HepG2 (cell line): ENCODE data around the gene CUL7. TPM values are rescaled to one million over a fixed set of nuclear protein-coding genes. Genes with fewer than 3 reads are reported as not detected.

Source experiments
- ATAC-seq: fragments of 200-7000 bp; cut with Tn5 transposase; 3 replicates; pipeline ENCODE4 v1.9.1; 2020; ENCODE audit warnings: mild to moderate bottlenecking, moderate library complexity
- BruUV-seq: library from RNA; stranded (reverse); fragments of 400-500 nt; replicated peaks from 2 replicates; lab custom pipeline; 2021; lab: Mats Ljungman, UMichigan
- CTCF ChIA-PET: fragments of 300-600 bp; formaldehyde crosslinking; extraction: SDS; loops from one replicate; lab custom pipeline; 2021; ENCODE audit warnings: low total read pairs, inconsistent platforms, low intra/inter-chr PET ratio; lab: Yijun Ruan, JAX
- POLR2A ChIA-PET: fragments of 350-600 bp; sonication (Branson Sonifier 250); formaldehyde crosslinking; loops from one replicate; lab custom pipeline; 2020; ENCODE audit warnings: antibody characterized with exemption, inconsistent platforms; lab: Yijun Ruan, JAX
- DNase-seq: peaks from one replicate; pipeline ENCODE4 v3.0.0-alpha.2; 2015; ENCODE audit warnings: low spot score
- FAIRE-seq: peaks from 3 replicates; lab custom pipeline; 2011; peaks lifted over from hg19 to GRCh38; lab: Jason Lieb, UNC
- H2AFZ ChIP-seq: one replicate; pipeline ENCODE4 v1.6.1; 2011; ENCODE audit warnings: low read length, inconsistent platforms
- H3K27ac ChIP-seq: fragments of 300-600 bp; 3 replicates; pipeline ENCODE4 v1.8.0; 2011; ENCODE audit warnings: mixed run types, mild to moderate bottlenecking, mixed read lengths, low read length, inconsistent platforms; ENCODE audit not compliant: insufficient read depth; ENCODE audit errors: extremely low read length
- H3K27me3 ChIP-seq, 2 experiments: fragments of 200-600 bp in 1 of 2; 2 replicates in 1 of 2; 3 replicates in 1 of 2; pipeline versions ENCODE4 v1.6.0 to v1.8.0; 2011; ENCODE audit warnings: low read length in 2 of 2, mild to moderate bottlenecking in 2 of 2, moderate library complexity in 2 of 2, inconsistent platforms in 1 of 2; ENCODE audit not compliant: insufficient read depth in 2 of 2, control insufficient read depth in 1 of 2
- H3K36me3 ChIP-seq, 2 experiments: fragments of 200-600 bp in 1 of 2; replicated peaks in 1 of 2; 2 replicates in 1 of 2; 3 replicates in 1 of 2; pipeline versions ENCODE4 v1.5.1 to v1.8.0; 2011; ENCODE audit warnings: low read length in 2 of 2, inconsistent platforms in 1 of 2; ENCODE audit not compliant: insufficient read depth in 2 of 2, control insufficient read depth in 1 of 2
- H3K4me1 ChIP-seq: 2 replicates; pipeline ENCODE4 v1.5.1; 2012; ENCODE audit warnings: low read length, inconsistent platforms; ENCODE audit not compliant: insufficient read depth
- H3K4me2 ChIP-seq: 2 replicates; pipeline ENCODE4 v1.6.0; 2011; ENCODE audit warnings: low read depth, low read length, inconsistent platforms
- H3K4me3 ChIP-seq, 3 experiments: fragments of 200-600 bp in 1 of 3; sonication (generic), shearing (Covaris generic) in 1 of 3; replicated peaks in 1 of 3; 2 replicates each; pipeline ENCODE4 v1.5.1; 2011 to 2016; ENCODE audit warnings: low read length in 3 of 3, inconsistent platforms in 2 of 3, low read depth in 2 of 3, mild to moderate bottlenecking in 2 of 3, control low read depth in 1 of 3, mixed read lengths in 1 of 3; ENCODE audit not compliant: insufficient read depth in 1 of 3
- H3K79me2 ChIP-seq: one replicate; pipeline ENCODE4 v1.6.1; 2011; ENCODE audit warnings: low read length, inconsistent platforms; ENCODE audit not compliant: insufficient read depth
- H3K9ac ChIP-seq: 2 replicates; pipeline ENCODE4 v1.6.0; 2011; ENCODE audit warnings: mild to moderate bottlenecking, low read depth, low read length, inconsistent platforms; ENCODE audit not compliant: insufficient read depth
- H3K9me3 ChIP-seq: 2 replicates; pipeline ENCODE4 v1.5.1; 2012; ENCODE audit warnings: mild to moderate bottlenecking, low read length
- H4K20me1 ChIP-seq: 2 replicates; pipeline ENCODE4 v1.6.0; 2011; ENCODE audit warnings: inconsistent platforms, mild to moderate bottlenecking, low read length, moderate library complexity; ENCODE audit not compliant: insufficient read depth
- CREB1 ChIP-seq, 2 experiments: fragments of 450-650 bp in 1 of 2; IDR thresholded peaks; 2 replicates each; pipeline ENCODE4 v1.6.1; 2016 to 2017; ENCODE audit warnings: control low read depth in 1 of 2, mild to moderate bottlenecking in 1 of 2, missing compliant biosample characterization in 1 of 2, missing genetic modification characterization in 1 of 2
- GABPB1 ChIP-seq: IDR thresholded peaks from 2 replicates; pipeline ENCODE4 v1.6.1; 2016; ENCODE audit warnings: mild to moderate bottlenecking, missing genetic modification reagents, moderate library complexity, missing compliant biosample characterization
- SAFB2 ChIP-seq: sonication (generic); formaldehyde crosslinking; IDR thresholded peaks from 2 replicates; pipeline ENCODE4 v1.5.1; 2020; ENCODE audit warnings: missing genetic modification reagents, low read depth, mild to moderate bottlenecking, borderline replicate concordance
- SRY ChIP-seq: sonication (generic); formaldehyde crosslinking; IDR thresholded peaks from 2 replicates; pipeline ENCODE4 v1.8.0; 2022; ENCODE audit warnings: mild to moderate bottlenecking, missing genetic modification reagents
- TFAP4 ChIP-seq: sonication (generic); IDR thresholded peaks from 2 replicates; pipeline ENCODE4 v1.6.1; 2016; ENCODE audit warnings: low read depth, borderline replicate concordance
- ZBTB33 ChIP-seq: sonication (generic); formaldehyde crosslinking; IDR thresholded peaks from 2 replicates; pipeline ENCODE4 v1.4.0; 2020; ENCODE audit warnings: missing genetic modification reagents
- ZNF770 ChIP-seq: sonication (generic); formaldehyde crosslinking; IDR thresholded peaks from 2 replicates; pipeline ENCODE4 v1.5.0; 2020; ENCODE audit warnings: mild to moderate bottlenecking, missing genetic modification reagents
- ZNF788 ChIP-seq: sonication (generic); formaldehyde crosslinking; IDR thresholded peaks from 2 replicates; pipeline ENCODE4 v1.5.0; 2020; ENCODE audit warnings: mild to moderate bottlenecking, missing genetic modification reagents, borderline replicate concordance
- WGBS: methylation state at CpG from one replicate; pipeline ENCODE4 v1.1.6; 2017; ENCODE audit warnings: low lambda C conversion rate; 5-methylcytosine and 5-hydroxymethylcytosine counted together
- in situ Hi-C: cut with HindIII; loops from 2 replicates; pipeline ENCODE4 v1.10.0; 2017; ENCODE audit warnings: low pct_unique_long_range_greater_than_20kb; ENCODE audit not compliant: extremely low pct_ligation_motif_present
- intact Hi-C: fragments of 100-400 bp; cut with micrococcal nuclease; formaldehyde crosslinking; loops from one replicate; pipeline ENCODE4 v1.10.0; 2022; ENCODE audit not compliant: unreplicated experiment
- polyA plus RNA-seq, 8 experiments: library from polyadenylated mRNA; depleted of rRNA in 3 of 8; stranded (reverse) in 7 of 8; unstranded in 1 of 8; fragments of >200 nt; fragmentation: Illumina TruSeq in 4 of 8; extraction: Trizol in 4 of 8; gene quantifications; 2 replicates each; pipeline versions ENCODE4 v1.2.1 to v1.2.3, GENCODE V29; 2011 to 2016; ENCODE audit warnings: low read depth in 4 of 8, missing spikeins in 1 of 8, mixed read lengths in 1 of 8; ENCODE audit not compliant: insufficient read depth in 1 of 8
- total RNA-seq, 5 experiments: library from RNA; depleted of rRNA; stranded (reverse); fragments of >200 nt; fragmentation: Illumina TruSeq; extraction: Trizol; gene quantifications; 2 replicates each; pipeline ENCODE4 v1.2.3, GENCODE V29; 2016; ENCODE audit warnings: low read depth in 1 of 5
- TF ChIP-seq, protein P1 (sequence below): sonication (generic); formaldehyde crosslinking; IDR thresholded peaks from 2 replicates; pipeline ENCODE4 v1.4.0; 2020; ENCODE audit warnings: missing genetic modification reagents
- TF ChIP-seq, protein P2 (sequence below): sonication (generic); formaldehyde crosslinking; conservative IDR thresholded peaks from 2 replicates; pipeline ENCODE4 v1.8.1; 2023; ENCODE audit warnings: missing genetic modification reagents
- TF ChIP-seq, protein P3 (sequence below): sonication (generic); formaldehyde crosslinking; IDR thresholded peaks from 2 replicates; pipeline ENCODE4 v1.9.0; 2022; ENCODE audit warnings: missing genetic modification reagents, mild to moderate bottlenecking, borderline replicate concordance

The CUL7 gene
- total and polyA plus RNA-seq, 2 of the 13 experiments (the other 11 are each of a cell fraction or from before 2014, with no cell fraction given): 32.0 to 60.7 TPM

- in situ Hi-C loops (no loop called here), intact Hi-C loops (loop anchor here (5.0 kb wide), 1 partner anchor 42 kb away; the partner anchor contains the start of genes KLHDC3 and MEA1)
- H2AFZ ChIP-seq: no peak overlapping the region
- FAIRE-seq: no peak
- peaks cover 49% of the 10 kb centered on the region for H3K79me2 ChIP-seq
- no peaks in the 10 kb centered on the region; a peak in 1 of 5 replicates for H3K27me3 ChIP-seq
- peak overlapping the region; percentile 91 for H3K4me2 ChIP-seq
- no peak for DNase-seq
- no peaks in the 10 kb centered on the region for H4K20me1 ChIP-seq
- 91% methylated on average over 17 of the region's 17 CpGs for WGBS
- H3K9ac ChIP-seq: peak overlapping the region; percentile 98
- POLR2A ChIA-PET: interaction anchor here (0.5 to 3.4 kb wide), 44 partner anchors 9 to 521 kb away, joined by 3 to 45 read pairs (median 5); partner anchors contain the start of genes BICRAL, CNPY3, CUL9 and GNMT
- no peak for ATAC-seq
- CTCF ChIA-PET: interaction anchor here (1.2 kb wide), 1 partner anchor 116 kb away, joined by 3 read pairs; no protein-coding TSS in a partner anchor
- peak overlapping the region; percentile 84 for H3K27ac ChIP-seq
- peaks cover 8 to 39% of the 10 kb centered on the region in 2 experiments for H3K36me3 ChIP-seq
- BruUV-seq: TSS peak; percentile 90
- H3K9me3 ChIP-seq: no peaks in the 10 kb centered on the region
- H3K4me3 ChIP-seq: peak overlapping the region; percentile 75 to 96 (median 94); a peak in 5 of 6 replicates
- H3K4me1 ChIP-seq: peaks cover 50% of the 10 kb centered on the region
- TF ChIP-seq, protein P1, sequence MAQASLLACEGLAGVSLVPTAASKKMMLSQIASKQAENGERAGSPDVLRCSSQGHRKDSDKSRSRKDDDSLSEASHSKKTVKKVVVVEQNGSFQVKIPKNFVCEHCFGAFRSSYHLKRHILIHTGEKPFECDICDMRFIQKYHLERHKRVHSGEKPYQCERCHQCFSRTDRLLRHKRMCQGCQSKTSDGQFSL: peak; percentile 36; the same call in 1 of the 2 replicates
- peak; percentile 14; the same call in 1 of the 2 replicates for TF ChIP-seq ZBTB33 (CRISPR knock-in tag)
- TF ChIP-seq GABPB1 (CRISPR knock-in tag): no peak
- TF ChIP-seq, protein P2, sequence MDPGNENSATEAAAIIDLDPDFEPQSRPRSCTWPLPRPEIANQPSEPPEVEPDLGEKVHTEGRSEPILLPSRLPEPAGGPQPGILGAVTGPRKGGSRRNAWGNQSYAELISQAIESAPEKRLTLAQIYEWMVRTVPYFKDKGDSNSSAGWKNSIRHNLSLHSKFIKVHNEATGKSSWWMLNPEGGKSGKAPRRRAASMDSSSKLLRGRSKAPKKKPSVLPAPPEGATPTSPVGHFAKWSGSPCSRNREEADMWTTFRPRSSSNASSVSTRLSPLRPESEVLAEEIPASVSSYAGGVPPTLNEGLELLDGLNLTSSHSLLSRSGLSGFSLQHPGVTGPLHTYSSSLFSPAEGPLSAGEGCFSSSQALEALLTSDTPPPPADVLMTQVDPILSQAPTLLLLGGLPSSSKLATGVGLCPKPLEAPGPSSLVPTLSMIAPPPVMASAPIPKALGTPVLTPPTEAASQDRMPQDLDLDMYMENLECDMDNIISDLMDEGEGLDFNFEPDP (CRISPR knock-in tag): 0 out of 2 replicates have a peak, but pooled peaks have one; percentile 79
- TF ChIP-seq ZNF788 (CRISPR knock-in tag): no peak
- TF ChIP-seq, protein P3, sequence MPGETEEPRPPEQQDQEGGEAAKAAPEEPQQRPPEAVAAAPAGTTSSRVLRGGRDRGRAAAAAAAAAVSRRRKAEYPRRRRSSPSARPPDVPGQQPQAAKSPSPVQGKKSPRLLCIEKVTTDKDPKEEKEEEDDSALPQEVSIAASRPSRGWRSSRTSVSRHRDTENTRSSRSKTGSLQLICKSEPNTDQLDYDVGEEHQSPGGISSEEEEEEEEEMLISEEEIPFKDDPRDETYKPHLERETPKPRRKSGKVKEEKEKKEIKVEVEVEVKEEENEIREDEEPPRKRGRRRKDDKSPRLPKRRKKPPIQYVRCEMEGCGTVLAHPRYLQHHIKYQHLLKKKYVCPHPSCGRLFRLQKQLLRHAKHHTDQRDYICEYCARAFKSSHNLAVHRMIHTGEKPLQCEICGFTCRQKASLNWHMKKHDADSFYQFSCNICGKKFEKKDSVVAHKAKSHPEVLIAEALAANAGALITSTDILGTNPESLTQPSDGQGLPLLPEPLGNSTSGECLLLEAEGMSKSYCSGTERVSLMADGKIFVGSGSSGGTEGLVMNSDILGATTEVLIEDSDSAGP (CRISPR knock-in tag): no peak
- no peak for TF ChIP-seq SAFB2 (CRISPR knock-in tag)
- TF ChIP-seq SRY (CRISPR knock-in tag): 0 out of 2 replicates have a peak, but pooled peaks have one; percentile 8
- no peak for TF ChIP-seq TFAP4
- no peak for TF ChIP-seq CREB1 (IDR thresholded peaks at IDR 0.05)
- no peak for TF ChIP-seq CREB1 (CRISPR knock-in tag; IDR thresholded peaks at IDR 0.05)
- TF ChIP-seq ZNF770 (CRISPR knock-in tag): peak; percentile 81; the same call in 1 of the 2 replicates
These were observed 724 bp upstream of the CUL7 start for GRCh38 chr6:43054206-43054943.
